HCT116 (cell line): ENCODE data around the gene SYNGR3. TPM values are rescaled to one million over a fixed set of nuclear protein-coding genes. Genes with fewer than 3 reads are reported as not detected.

Experiments
- ATAC-seq: fragments of 200-7000 bp; cut with Tn5 transposase; 2 replicates; pipeline ENCODE4 v1.9.1; 2020; ENCODE audit warnings: mild to moderate bottlenecking, moderate library complexity
- BruUV-seq: library from RNA; stranded (reverse); fragments of 400-500 nt; replicated peaks from 2 replicates; lab custom pipeline; 2021; lab: Mats Ljungman, UMichigan
- CTCF ChIA-PET: fragments of 300-600 bp; sonication (Branson Sonifier 250); formaldehyde crosslinking; loops from one replicate; lab custom pipeline; 2021; ENCODE audit warnings: antibody characterized with exemption; lab: Charles Lee
- POLR2A ChIA-PET: fragments of 300-600, 350-600 bp; sonication (Branson Sonifier 250); formaldehyde crosslinking; loops from one replicate; lab custom pipeline; 2021; ENCODE audit warnings: antibody characterized with exemption; lab: Charles Lee
- RAD21 ChIA-PET, 2 experiments: fragments of 300-600 bp; sonication (Branson Sonifier 250); formaldehyde crosslinking; loops; one replicate each; lab custom pipeline; 2023; ENCODE audit warnings: low total read pairs in 2 of 2; ENCODE audit not compliant: uncharacterized antibody in 2 of 2, unreplicated experiment in 2 of 2, low non-redundant PET in 1 of 2; lab: Charles Lee
- DNase-seq: peaks from one replicate; pipeline ENCODE4 v3.0.0-alpha.2; 2010; ENCODE audit warnings: low read depth, low spot score
- H2AFZ ChIP-seq: fragments of 200-600 bp; shearing (Covaris generic), sonication (generic); 2 replicates; pipeline ENCODE4 v1.6.1; 2017; ENCODE audit warnings: low read depth, mixed run types, mixed read lengths, antibody characterized with exemption, low read length; ENCODE audit not compliant: poor library complexity, severe bottlenecking
- H3K27ac ChIP-seq: 2 replicates; pipeline ENCODE4 v1.5.1; 2012; ENCODE audit warnings: low read depth, low read length
- H3K27me3 ChIP-seq: fragments of 200-600 bp; sonication (generic); 2 replicates; pipeline ENCODE4 v1.6.1; 2016; ENCODE audit warnings: mixed run types, low read length, mixed read lengths; ENCODE audit not compliant: insufficient read depth
- H3K36me3 ChIP-seq, 2 experiments: fragments of 200-500 bp in 1 of 2; fragments of 200-600 bp in 1 of 2; sonication (Bioruptor generic) in 1 of 2; sonication (generic) in 1 of 2; 2 replicates each; pipeline versions ENCODE4 v1.5.1 to v1.6.1; 2014 to 2016; ENCODE audit warnings: low read length in 2 of 2, inconsistent platforms in 1 of 2, mixed read lengths in 1 of 2, mixed run types in 1 of 2; ENCODE audit not compliant: insufficient read depth in 2 of 2, control insufficient read depth in 1 of 2
- H3K4me1 ChIP-seq, 2 experiments: fragments of 200-600 bp in 1 of 2; sonication (generic) in 1 of 2; 2 replicates each; pipeline versions ENCODE4 v1.5.1 to v1.6.1; 2012 to 2017; ENCODE audit warnings: low read length in 2 of 2, inconsistent platforms in 1 of 2, mild to moderate bottlenecking in 1 of 2, mixed read lengths in 1 of 2, mixed run types in 1 of 2, moderate library complexity in 1 of 2; ENCODE audit not compliant: insufficient read depth in 2 of 2, control insufficient read depth in 1 of 2
- H3K4me2 ChIP-seq: fragments of 200-600 bp; sonication (generic); 2 replicates; pipeline ENCODE4 v1.6.1; 2017; ENCODE audit warnings: mixed run types, low read length, mixed read lengths
- H3K4me3 ChIP-seq, 2 experiments: fragments of 200-600 bp in 1 of 2; sonication (generic) in 1 of 2; replicated peaks in 1 of 2; 2 replicates each; pipeline ENCODE4 v1.5.1; 2011 to 2016; ENCODE audit warnings: low read length in 2 of 2, control low read depth in 1 of 2, low read depth in 1 of 2, mild to moderate bottlenecking in 1 of 2, mixed read lengths in 1 of 2, mixed run types in 1 of 2
- H3K79me2 ChIP-seq: fragments of 200-600 bp; sonication (generic); 2 replicates; pipeline ENCODE4 v1.6.1; 2017; ENCODE audit warnings: mild to moderate bottlenecking, mixed run types, low read length, moderate library complexity, mixed read lengths; ENCODE audit not compliant: insufficient read depth
- H3K9ac ChIP-seq: fragments of 200-600 bp; sonication (generic); 2 replicates; pipeline ENCODE4 v1.6.1; 2016; ENCODE audit warnings: low read length, mixed read lengths
- H3K9me2 ChIP-seq: fragments of 200-600 bp; sonication (generic), shearing (Covaris generic); 2 replicates; pipeline ENCODE4 v1.6.1; 2017; ENCODE audit warnings: mixed run types, mild to moderate bottlenecking, moderate library complexity; ENCODE audit not compliant: insufficient read depth
- H3K9me3 ChIP-seq, 2 experiments: fragments of 200-500 bp in 1 of 2; fragments of 200-600 bp in 1 of 2; sonication (Bioruptor generic) in 1 of 2; sonication (generic) in 1 of 2; 2 replicates each; pipeline ENCODE4 v1.6.1; 2014 to 2017; ENCODE audit warnings: low read length in 2 of 2, mixed read lengths in 2 of 2, inconsistent platforms in 1 of 2, low read depth in 1 of 2, mild to moderate bottlenecking in 1 of 2, mixed run types in 1 of 2, moderate library complexity in 1 of 2; ENCODE audit not compliant: control insufficient read depth in 1 of 2, insufficient read depth in 1 of 2
- H4K20me1 ChIP-seq: fragments of 200-600 bp; sonication (generic), shearing (Covaris generic); 2 replicates; pipeline ENCODE4 v1.6.1; 2017; ENCODE audit warnings: mixed run types, mild to moderate bottlenecking, moderate library complexity; ENCODE audit not compliant: insufficient read depth
- CBX3 ChIP-seq: IDR thresholded peaks from 2 replicates; pipeline ENCODE4 v1.6.1; 2012; ENCODE audit warnings: low read depth
- EZH2 ChIP-seq: fragments of 200-600 bp; sonication (generic); IDR thresholded peaks from 2 replicates; pipeline ENCODE4 v1.6.1; 2017; ENCODE audit warnings: antibody characterized with exemption, mixed run types
- EZH2phosphoT487 ChIP-seq: fragments of 200-600 bp; IDR thresholded peaks from 2 replicates; pipeline ENCODE4 v1.6.1; 2018; ENCODE audit warnings: antibody characterized with exemption, borderline replicate concordance
- JUND ChIP-seq: IDR thresholded peaks from 2 replicates; pipeline ENCODE4 v1.6.1; 2012
- POLR2AphosphoS5 ChIP-seq: IDR thresholded peaks from 2 replicates; pipeline ENCODE4 v1.6.1; 2011; ENCODE audit warnings: mild to moderate bottlenecking, low read depth, low read length, moderate library complexity
- RAD21 ChIP-seq: IDR thresholded peaks from 2 replicates; pipeline ENCODE4 v1.6.1; 2012; ENCODE audit warnings: low read depth, mild to moderate bottlenecking
- SIN3A ChIP-seq: IDR thresholded peaks from 2 replicates; pipeline ENCODE4 v1.6.1; 2012; ENCODE audit warnings: low read depth
- SP1 ChIP-seq: IDR thresholded peaks from 2 replicates; pipeline ENCODE4 v1.6.1; 2012; ENCODE audit warnings: low read depth
- SRF ChIP-seq: IDR thresholded peaks from 2 replicates; pipeline ENCODE4 v1.6.1; 2012; ENCODE audit warnings: low read depth
- TCF7L2 ChIP-seq: IDR thresholded peaks from 2 replicates; pipeline ENCODE4 v1.7.0; 2011; ENCODE audit warnings: borderline replicate concordance, inconsistent platforms; ENCODE audit not compliant: insufficient read depth, insufficient read length; ENCODE audit errors: extremely low read depth
- YY1 ChIP-seq: IDR thresholded peaks from 2 replicates; pipeline ENCODE4 v1.6.1; 2011; ENCODE audit warnings: low read length, low read depth, moderate library complexity, mild to moderate bottlenecking; ENCODE audit not compliant: insufficient replicate concordance; ENCODE audit errors: extremely low read depth
- ZFX ChIP-seq: fragments of 450-650 bp; IDR thresholded peaks from 2 replicates; pipeline ENCODE4 v1.6.1; 2017
- ZNF274 ChIP-seq: fragments of 200-500 bp; sonication (Bioruptor generic); IDR thresholded peaks from 2 replicates; pipeline ENCODE4 v1.6.1; 2014; ENCODE audit warnings: mild to moderate bottlenecking, low read depth, low read length, inconsistent platforms
- intact Hi-C: fragments of 100-400 bp; cut with micrococcal nuclease; formaldehyde crosslinking; loops from 2 replicates; pipeline ENCODE4 v1.10.0; 2022
- total RNA-seq: library from RNA; stranded (reverse); gene quantifications from one replicate; pipeline ENCODE4 v1.2.1, GENCODE V29; 2021; ENCODE audit not compliant: unreplicated experiment
- TF ChIP-seq, protein P1 (sequence below): IDR thresholded peaks from 2 replicates; pipeline ENCODE4 v1.6.1; 2012; ENCODE audit warnings: low read depth
- TF ChIP-seq, protein P2 (sequence below): IDR thresholded peaks from 2 replicates; pipeline ENCODE4 v1.6.1; 2012
- TF ChIP-seq, protein P3 (sequence below): IDR thresholded peaks from 2 replicates; pipeline ENCODE4 v1.6.1; 2012
- TF ChIP-seq, protein P4 (sequence below), 3 experiments: fragments of 200-600 bp in 1 of 3; sonication (generic) in 1 of 3; IDR thresholded peaks in 2 of 3; conservative IDR thresholded peaks in 1 of 3; 2 replicates each; pipeline ENCODE4 v1.5.1; 2012 to 2017; ENCODE audit warnings: low read depth in 2 of 3, low read length in 2 of 3, antibody characterized with exemption in 1 of 3, borderline replicate concordance in 1 of 3, control low read depth in 1 of 3, mild to moderate bottlenecking in 1 of 3, mixed read lengths in 1 of 3, mixed run types in 1 of 3, moderate library complexity in 1 of 3; ENCODE audit not compliant: insufficient read depth in 1 of 3

Gene SYNGR3
- total RNA-seq, 1 experiment from 2014 or later, result 11.5 TPM

DNA sequence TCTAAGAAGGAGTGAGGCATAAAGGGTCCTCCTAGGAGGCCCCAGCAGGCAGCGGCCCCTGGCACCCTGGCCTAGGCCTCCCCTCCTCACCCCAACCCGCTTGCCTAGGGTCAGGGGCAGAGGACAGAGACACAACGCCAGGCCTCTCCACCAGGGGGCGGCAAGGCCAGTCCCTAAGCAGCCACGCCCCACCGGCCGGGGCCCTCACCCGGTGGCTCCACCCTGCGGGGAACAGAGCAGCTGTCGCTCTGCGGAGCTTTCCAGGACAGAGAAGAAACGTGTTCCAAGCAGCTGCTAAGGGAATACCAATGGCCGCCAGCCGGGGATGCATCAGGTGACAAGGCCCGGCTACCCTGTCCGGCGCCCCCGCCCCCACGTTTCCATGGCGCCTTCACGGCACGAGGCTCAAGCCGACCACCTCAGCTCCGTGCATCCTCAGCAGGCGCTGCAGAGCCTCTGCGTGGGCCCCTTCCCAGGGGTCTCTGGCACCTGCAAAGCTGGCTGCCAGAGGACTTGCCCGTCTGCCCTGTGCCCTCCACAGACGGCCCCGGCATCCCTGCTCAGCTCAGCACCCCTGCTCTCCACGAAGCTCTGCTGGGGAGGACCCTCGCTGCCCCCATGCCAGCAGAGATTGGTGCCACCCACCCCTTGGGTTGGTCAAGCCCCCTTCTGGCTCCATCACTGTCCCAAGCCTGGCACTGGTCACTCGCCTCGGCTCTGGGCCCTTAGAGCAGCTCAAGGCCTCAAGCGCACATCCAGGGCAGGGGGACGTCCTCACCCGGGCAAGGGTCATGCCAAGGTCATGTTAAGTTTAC lies 14.3 kb downstream of the SYNGR3 start (continued):
- TF ChIP-seq, protein P1, sequence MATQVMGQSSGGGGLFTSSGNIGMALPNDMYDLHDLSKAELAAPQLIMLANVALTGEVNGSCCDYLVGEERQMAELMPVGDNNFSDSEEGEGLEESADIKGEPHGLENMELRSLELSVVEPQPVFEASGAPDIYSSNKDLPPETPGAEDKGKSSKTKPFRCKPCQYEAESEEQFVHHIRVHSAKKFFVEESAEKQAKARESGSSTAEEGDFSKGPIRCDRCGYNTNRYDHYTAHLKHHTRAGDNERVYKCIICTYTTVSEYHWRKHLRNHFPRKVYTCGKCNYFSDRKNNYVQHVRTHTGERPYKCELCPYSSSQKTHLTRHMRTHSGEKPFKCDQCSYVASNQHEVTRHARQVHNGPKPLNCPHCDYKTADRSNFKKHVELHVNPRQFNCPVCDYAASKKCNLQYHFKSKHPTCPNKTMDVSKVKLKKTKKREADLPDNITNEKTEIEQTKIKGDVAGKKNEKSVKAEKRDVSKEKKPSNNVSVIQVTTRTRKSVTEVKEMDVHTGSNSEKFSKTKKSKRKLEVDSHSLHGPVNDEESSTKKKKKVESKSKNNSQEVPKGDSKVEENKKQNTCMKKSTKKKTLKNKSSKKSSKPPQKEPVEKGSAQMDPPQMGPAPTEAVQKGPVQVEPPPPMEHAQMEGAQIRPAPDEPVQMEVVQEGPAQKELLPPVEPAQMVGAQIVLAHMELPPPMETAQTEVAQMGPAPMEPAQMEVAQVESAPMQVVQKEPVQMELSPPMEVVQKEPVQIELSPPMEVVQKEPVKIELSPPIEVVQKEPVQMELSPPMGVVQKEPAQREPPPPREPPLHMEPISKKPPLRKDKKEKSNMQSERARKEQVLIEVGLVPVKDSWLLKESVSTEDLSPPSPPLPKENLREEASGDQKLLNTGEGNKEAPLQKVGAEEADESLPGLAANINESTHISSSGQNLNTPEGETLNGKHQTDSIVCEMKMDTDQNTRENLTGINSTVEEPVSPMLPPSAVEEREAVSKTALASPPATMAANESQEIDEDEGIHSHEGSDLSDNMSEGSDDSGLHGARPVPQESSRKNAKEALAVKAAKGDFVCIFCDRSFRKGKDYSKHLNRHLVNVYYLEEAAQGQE, result no peak
- TF ChIP-seq JUND (no peak), RAD21 (peak; percentile 77), SRF (no peak), SP1 (peak; percentile 37; the same call in 1 of the 2 replicates)
- TF ChIP-seq, protein P2, sequence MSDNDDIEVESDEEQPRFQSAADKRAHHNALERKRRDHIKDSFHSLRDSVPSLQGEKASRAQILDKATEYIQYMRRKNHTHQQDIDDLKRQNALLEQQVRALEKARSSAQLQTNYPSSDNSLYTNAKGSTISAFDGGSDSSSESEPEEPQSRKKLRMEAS, result peak; percentile 84

DNA sequence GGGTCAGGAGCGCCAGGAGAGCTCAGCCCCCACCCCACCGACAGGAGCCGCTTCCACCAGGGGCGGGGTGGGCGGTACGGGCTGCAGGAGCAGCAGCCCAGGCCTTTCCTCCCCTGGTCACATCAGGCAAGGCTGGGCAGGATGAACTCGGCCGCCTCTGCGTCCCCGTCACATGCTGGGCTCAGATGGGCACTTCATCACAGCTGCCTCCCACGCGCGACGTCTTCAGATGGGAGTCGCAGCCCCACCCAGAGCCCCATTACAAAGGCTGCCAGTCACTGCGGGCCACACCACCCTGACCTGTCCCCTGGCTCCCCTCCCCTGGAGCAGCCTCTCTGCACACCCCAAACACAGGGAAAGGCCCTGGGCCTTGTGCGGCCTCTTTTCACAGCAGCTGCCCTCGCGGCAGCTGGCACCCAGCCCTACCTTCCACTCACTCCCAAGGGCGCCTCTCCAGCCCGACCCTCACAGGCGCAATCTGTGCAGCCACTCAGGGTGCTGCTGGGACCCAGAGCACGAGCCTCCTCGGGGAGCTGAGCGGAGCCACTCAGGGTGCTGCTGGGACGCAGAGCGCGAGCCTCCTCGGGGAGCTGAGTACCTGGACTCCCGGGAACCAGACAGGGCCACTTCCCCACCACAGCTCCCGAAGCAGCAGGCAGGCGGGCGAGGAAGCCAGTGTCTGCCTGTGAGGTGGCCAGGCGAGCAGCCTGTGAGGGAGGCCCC lies 15.2 kb downstream of the SYNGR3 start:
- intact Hi-C loops, result loop anchor here (5.0 kb wide), 1 partner anchor 137 kb away; no protein-coding TSS in a partner anchor
- ChIA-PET POLR2A (interaction anchor here (1.2 to 2.6 kb wide), 3 partner anchors 40 to 150 kb away, joined by 6 to 10 read pairs (median 9); partner anchors contain the start of genes RPS2 and TRAF7), RAD21 (no interaction called here), CTCF (interaction anchor here (1.1 to 1.5 kb wide), 4 partner anchors 14 to 247 kb away, joined by 3 to 20 read pairs (median 6); partner anchors contain the start of genes ECI1, NPW and TBL3)
- ATAC-seq, result no peak
- H3K36me3 ChIP-seq, result peaks cover 18 to 34% of the 10 kb centered on the region in 2 experiments; a peak in 3 of 4 replicates
- no peak overlapping the region for H2AFZ ChIP-seq
- peak overlapping the region; percentile 41 for H3K4me2 ChIP-seq
- H3K4me1 ChIP-seq, result peaks cover 23 to 51% of the 10 kb centered on the region in 2 experiments
- H3K4me3 ChIP-seq, result no peak overlapping the region
- peaks cover 83% of the 10 kb centered on the region for H3K79me2 ChIP-seq
- no peaks in the 10 kb centered on the region for H3K27me3 ChIP-seq
- H4K20me1 ChIP-seq, result peaks cover 9% of the 10 kb centered on the region; the same call in 1 of the 2 replicates
- no peak for DNase-seq
- H3K9me2 ChIP-seq, result no peaks in the 10 kb centered on the region
- H3K27ac ChIP-seq, result peak overlapping the region; percentile 62; the same call in 1 of the 2 replicates
- H3K9me3 ChIP-seq, result no peaks in the 10 kb centered on the region
- BruUV-seq, result no TSS peak
- peak overlapping the region; percentile 23 for H3K9ac ChIP-seq
- TF ChIP-seq EZH2phosphoT487, result no peak
- no peak for TF ChIP-seq ZNF274
- TF ChIP-seq EZH2, result no peak
- no peak for TF ChIP-seq TCF7L2
- TF ChIP-seq CBX3, result no peak
- TF ChIP-seq POLR2AphosphoS5, result no peak
- no peak for TF ChIP-seq SIN3A
- TF ChIP-seq, protein P3, sequence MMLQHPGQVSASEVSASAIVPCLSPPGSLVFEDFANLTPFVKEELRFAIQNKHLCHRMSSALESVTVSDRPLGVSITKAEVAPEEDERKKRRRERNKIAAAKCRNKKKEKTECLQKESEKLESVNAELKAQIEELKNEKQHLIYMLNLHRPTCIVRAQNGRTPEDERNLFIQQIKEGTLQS, result no peak
- TF ChIP-seq YY1, result no peak
- TF ChIP-seq ZFX, result no peak
- TF ChIP-seq, protein P4, sequence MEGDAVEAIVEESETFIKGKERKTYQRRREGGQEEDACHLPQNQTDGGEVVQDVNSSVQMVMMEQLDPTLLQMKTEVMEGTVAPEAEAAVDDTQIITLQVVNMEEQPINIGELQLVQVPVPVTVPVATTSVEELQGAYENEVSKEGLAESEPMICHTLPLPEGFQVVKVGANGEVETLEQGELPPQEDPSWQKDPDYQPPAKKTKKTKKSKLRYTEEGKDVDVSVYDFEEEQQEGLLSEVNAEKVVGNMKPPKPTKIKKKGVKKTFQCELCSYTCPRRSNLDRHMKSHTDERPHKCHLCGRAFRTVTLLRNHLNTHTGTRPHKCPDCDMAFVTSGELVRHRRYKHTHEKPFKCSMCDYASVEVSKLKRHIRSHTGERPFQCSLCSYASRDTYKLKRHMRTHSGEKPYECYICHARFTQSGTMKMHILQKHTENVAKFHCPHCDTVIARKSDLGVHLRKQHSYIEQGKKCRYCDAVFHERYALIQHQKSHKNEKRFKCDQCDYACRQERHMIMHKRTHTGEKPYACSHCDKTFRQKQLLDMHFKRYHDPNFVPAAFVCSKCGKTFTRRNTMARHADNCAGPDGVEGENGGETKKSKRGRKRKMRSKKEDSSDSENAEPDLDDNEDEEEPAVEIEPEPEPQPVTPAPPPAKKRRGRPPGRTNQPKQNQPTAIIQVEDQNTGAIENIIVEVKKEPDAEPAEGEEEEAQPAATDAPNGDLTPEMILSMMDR (IDR thresholded peaks at IDR 0.05 in 2 of 3, conservative IDR thresholded peaks at IDR 0.05 in 1 of 3; ENCODE audit: borderline replicate concordance in 1 of 3, insufficient read depth in 1 of 3, low read depth in 2 of 3, low read length in 2 of 3), result no peak
